Endothelial cell of umbilical vein (primary cell): ENCODE measurements around the gene SDC3. TPM values are rescaled to one million over a fixed set of nuclear protein-coding genes. Genes with fewer than 3 reads are reported as not detected.

Experiments used
- BruUV-seq: library from RNA; stranded (reverse); fragments of 400-500 nt; replicated peaks from 2 replicates; lab custom pipeline; 2021; lab: Mats Ljungman, UMichigan
- CTCF ChIA-PET: fragments of 300-600, 350-600 bp; sonication (Branson Sonifier 250); formaldehyde crosslinking; loops from one replicate; lab custom pipeline; 2021; ENCODE audit warnings: antibody characterized with exemption, inconsistent platforms; lab: Charles Lee
- POLR2A ChIA-PET: fragments of 300-600, 350-600 bp; sonication (Branson Sonifier 250); formaldehyde crosslinking; loops from one replicate; lab custom pipeline; 2021; ENCODE audit warnings: antibody characterized with exemption, inconsistent platforms; lab: Charles Lee
- DNase-seq: peaks from one replicate; pipeline ENCODE4 v3.0.0-alpha.2; 2011; ENCODE audit warnings: low read depth, low spot score
- FAIRE-seq: peaks from 2 replicates; lab custom pipeline; 2011; peaks lifted over from hg19 to GRCh38; lab: Jason Lieb, UNC
- H2AFZ ChIP-seq: 2 replicates; pipeline ENCODE4 v1.6.0; 2012; ENCODE audit warnings: low read depth, low read length, control low read depth, inconsistent platforms
- H3K27ac ChIP-seq: 2 replicates; pipeline ENCODE4 v1.5.1; 2011; ENCODE audit warnings: low read depth, mild to moderate bottlenecking, control low read depth, low read length, moderate library complexity; ENCODE audit not compliant: insufficient read depth
- H3K27me3 ChIP-seq, 2 experiments: 2 replicates each; pipeline versions ENCODE4 v1.6.0 to v1.6.1; 2011; ENCODE audit warnings: low read length in 2 of 2, mixed read lengths in 1 of 2; ENCODE audit not compliant: control insufficient read depth in 2 of 2, insufficient read depth in 2 of 2
- H3K36me3 ChIP-seq, 2 experiments: 2 replicates in 1 of 2; 3 replicates in 1 of 2; pipeline ENCODE4 v1.5.1; 2011; ENCODE audit warnings: low read length in 2 of 2, mild to moderate bottlenecking in 1 of 2, moderate library complexity in 1 of 2; ENCODE audit not compliant: control insufficient read depth in 2 of 2, insufficient read depth in 2 of 2; ENCODE audit errors: extremely low read depth in 1 of 2
- H3K4me1 ChIP-seq: 3 replicates; pipeline ENCODE4 v1.5.1; 2011; ENCODE audit warnings: mild to moderate bottlenecking, low read length; ENCODE audit not compliant: control insufficient read depth, insufficient read depth; ENCODE audit errors: extremely low read depth
- H3K4me2 ChIP-seq: 2 replicates; pipeline ENCODE4 v1.6.1; 2011; ENCODE audit warnings: low read length, control low read depth, mixed read lengths; ENCODE audit not compliant: insufficient read depth
- H3K4me3 ChIP-seq, 3 experiments: fragments of 200-600 bp in 1 of 3; sonication (generic), shearing (Covaris generic) in 1 of 3; replicated peaks in 1 of 3; 2 replicates each; pipeline ENCODE4 v1.5.1; 2011 to 2016; ENCODE audit warnings: control low read depth in 3 of 3, low read length in 3 of 3, mild to moderate bottlenecking in 2 of 3, inconsistent platforms in 1 of 3, low read depth in 1 of 3, moderate library complexity in 1 of 3; ENCODE audit not compliant: insufficient read depth in 1 of 3
- H3K79me2 ChIP-seq: 2 replicates; pipeline ENCODE4 v1.6.0; 2012; ENCODE audit warnings: low read length, inconsistent platforms; ENCODE audit not compliant: control insufficient read depth, insufficient read depth
- H3K9ac ChIP-seq: replicated peaks from 2 replicates; pipeline ENCODE3; 2011; ENCODE audit warnings: low read length, control low read depth; ENCODE audit not compliant: insufficient read depth; ENCODE audit errors: extremely low read depth
- H3K9me1 ChIP-seq: replicated peaks from 3 replicates; pipeline ENCODE4 v1.6.0; 2011; ENCODE audit warnings: mild to moderate bottlenecking, low read length; ENCODE audit not compliant: control insufficient read depth, insufficient read depth; ENCODE audit errors: extremely low read depth
- H3K9me3 ChIP-seq: replicated peaks from 2 replicates; pipeline ENCODE4 v1.5.1; 2012; ENCODE audit warnings: low read length, inconsistent platforms; ENCODE audit not compliant: control insufficient read depth, insufficient read depth
- H4K20me1 ChIP-seq: replicated peaks from 2 replicates; pipeline ENCODE3; 2011; ENCODE audit warnings: mild to moderate bottlenecking, low read length; ENCODE audit not compliant: control insufficient read depth, insufficient read depth; ENCODE audit errors: extremely low read depth
- EZH2 ChIP-seq: IDR thresholded peaks from 2 replicates; pipeline ENCODE4 v1.6.1; 2012; ENCODE audit warnings: borderline replicate concordance, low read depth, mild to moderate bottlenecking, moderate library complexity, low read length, inconsistent platforms; ENCODE audit not compliant: severe bottlenecking
- FOS ChIP-seq: IDR thresholded peaks from 2 replicates; pipeline ENCODE4 v1.6.1; 2011; ENCODE audit warnings: mild to moderate bottlenecking, low read length, moderate library complexity, borderline replicate concordance; ENCODE audit not compliant: insufficient read depth
- GATA2 ChIP-seq: IDR thresholded peaks from 2 replicates; pipeline ENCODE4 v1.7.0; 2011; ENCODE audit warnings: low read depth, mild to moderate bottlenecking, moderate library complexity, mixed read lengths, low read length; ENCODE audit not compliant: insufficient read length, insufficient read depth
- MAX ChIP-seq: IDR thresholded peaks from 2 replicates; pipeline ENCODE4 v1.6.1; 2011; ENCODE audit not compliant: insufficient read depth, insufficient read length
- dilution Hi-C: fragments of 300-500 bp; cut with MboI; formaldehyde crosslinking; loops from one replicate; pipeline ENCODE4 v1.15.0; 2019; ENCODE audit warnings: low sequenced_read_pairs; ENCODE audit not compliant: extremely low pct_ligation_motif_present
- intact Hi-C: fragments of 100-400 bp; cut with micrococcal nuclease; formaldehyde crosslinking; loops from one replicate; pipeline ENCODE4 v1.10.0; 2022
- polyA plus RNA-seq, 4 experiments: library from polyadenylated mRNA; depleted of rRNA in 3 of 4; stranded (reverse) in 3 of 4; unstranded in 1 of 4; fragments of >200 nt; gene quantifications; 2 replicates each; pipeline versions ENCODE4 v1.2.1 to v1.2.3, GENCODE V29; 2011 to 2012; ENCODE audit warnings: missing spikeins in 1 of 4
- total RNA-seq: library from RNA; stranded (reverse); gene quantifications from 2 replicates; pipeline ENCODE4 v1.2.3, GENCODE V29; 2021
- TF ChIP-seq, protein P1 (sequence below), 2 donors: IDR thresholded peaks; 1 replicate in 1 of 2; 2 replicates in 1 of 2; pipeline ENCODE4 v1.5.1; 2011; ENCODE audit warnings: low read length in 2 of 2, mild to moderate bottlenecking in 2 of 2, moderate library complexity in 2 of 2, control low read depth in 1 of 2, inconsistent platforms in 1 of 2, low read depth in 1 of 2; ENCODE audit not compliant: insufficient read depth in 1 of 2; ENCODE audit errors: extremely low read depth in 1 of 2

Gene SDC3
- total and polyA plus RNA-seq, 2 donors (not counting 3 experiments of a cell fraction or from before 2014, with no cell fraction given): 7.1 to 25.9 TPM

- Histone ChIP-seq H3K27me3 (peaks cover 0 to under 1% of the 10 kb centered on the region in 2 experiments), H3K79me2 (no peaks in the 10 kb centered on the region), H3K36me3 (peaks cover 0 to 6% of the 10 kb centered on the region in 2 experiments), H3K4me2 (no peak overlapping the region), H3K4me3 (no peak overlapping the region), H3K9ac (no peak overlapping the region), H3K4me1 (no peaks in the 10 kb centered on the region), H3K9me3 (no peaks in the 10 kb centered on the region), H2AFZ (no peak overlapping the region), H3K9me1 (no peaks in the 10 kb centered on the region), H4K20me1 (no peaks in the 10 kb centered on the region), H3K27ac (no peak overlapping the region)
- BruUV-seq: no TSS peak
- DNase-seq: no peak
- FAIRE-seq: no peak
- intact Hi-C loops (no loop called here), dilution Hi-C loops (no loop called here)
- TF ChIP-seq, protein P1, sequence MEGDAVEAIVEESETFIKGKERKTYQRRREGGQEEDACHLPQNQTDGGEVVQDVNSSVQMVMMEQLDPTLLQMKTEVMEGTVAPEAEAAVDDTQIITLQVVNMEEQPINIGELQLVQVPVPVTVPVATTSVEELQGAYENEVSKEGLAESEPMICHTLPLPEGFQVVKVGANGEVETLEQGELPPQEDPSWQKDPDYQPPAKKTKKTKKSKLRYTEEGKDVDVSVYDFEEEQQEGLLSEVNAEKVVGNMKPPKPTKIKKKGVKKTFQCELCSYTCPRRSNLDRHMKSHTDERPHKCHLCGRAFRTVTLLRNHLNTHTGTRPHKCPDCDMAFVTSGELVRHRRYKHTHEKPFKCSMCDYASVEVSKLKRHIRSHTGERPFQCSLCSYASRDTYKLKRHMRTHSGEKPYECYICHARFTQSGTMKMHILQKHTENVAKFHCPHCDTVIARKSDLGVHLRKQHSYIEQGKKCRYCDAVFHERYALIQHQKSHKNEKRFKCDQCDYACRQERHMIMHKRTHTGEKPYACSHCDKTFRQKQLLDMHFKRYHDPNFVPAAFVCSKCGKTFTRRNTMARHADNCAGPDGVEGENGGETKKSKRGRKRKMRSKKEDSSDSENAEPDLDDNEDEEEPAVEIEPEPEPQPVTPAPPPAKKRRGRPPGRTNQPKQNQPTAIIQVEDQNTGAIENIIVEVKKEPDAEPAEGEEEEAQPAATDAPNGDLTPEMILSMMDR (IDR thresholded peaks at IDR 0.05; ENCODE audit: extremely low read depth in 1 of 2, insufficient read depth in 1 of 2, low read depth in 1 of 2, low read length in 2 of 2): no peak
- TF ChIP-seq MAX: no peak
- no peak for TF ChIP-seq FOS
- no peak for TF ChIP-seq GATA2
- TF ChIP-seq EZH2: no peak
- ChIA-PET CTCF (no interaction called here), POLR2A (no interaction called here)
Measured at GRCh38 chr1:30871276-30871871, 37.2 kb downstream of the SDC3 start.
